NCI-H2171 treated with DMSO at 0.1 percent for 48 hours (cell line): ENCODE data around the gene ISG20.

Source experiments
- DNase-seq: peaks from one replicate; lab custom pipeline; 2025; lab: John Stamatoyannopoulos, UW

The ISG20 gene

GRCh38 chr15:88688394-88688933 lies 49.6 kb downstream of the ISG20 start:
- no peak for DNase-seq

- no peak for DNase-seq
These were observed 51.5 kb downstream of the ISG20 start for GRCh38 chr15:88690331-88690730.

GRCh38 chr15:88693191-88693590 lies 54.4 kb downstream of the ISG20 start:
- no peak for DNase-seq

GRCh38 chr15:88695101-88695500 lies 56.3 kb downstream of the ISG20 start:
- no peak for DNase-seq

GRCh38 chr15:88695691-88696251 lies 57.0 kb downstream of the ISG20 start:
- DNase-seq: no peak

- no peak for DNase-seq
These were observed 57.4 kb downstream of the ISG20 start for GRCh38 chr15:88696254-88696653.

- no peak for DNase-seq
These were observed 58.5 kb downstream of the ISG20 start for GRCh38 chr15:88697276-88697675.

- DNase-seq: peak; percentile 32
These were observed 61.0 kb downstream of the ISG20 start for GRCh38 chr15:88699861-88700260.

GRCh38 chr15:88700716-88701115 lies 61.9 kb downstream of the ISG20 start:
- no peak for DNase-seq

- DNase-seq: no peak
These were observed 62.8 kb downstream of the ISG20 start for GRCh38 chr15:88701561-88702095.

GRCh38 chr15:88702983-88703382 lies 64.2 kb downstream of the ISG20 start:
- no peak for DNase-seq

- DNase-seq: no peak
These were observed 64.7 kb downstream of the ISG20 start for GRCh38 chr15:88703533-88703932.

- DNase-seq: peak; percentile 9
These were observed 66.3 kb downstream of the ISG20 start for GRCh38 chr15:88704791-88705768.

- DNase-seq: no peak
These were observed 67.0 kb downstream of the ISG20 start for GRCh38 chr15:88705769-88706165.
